Gastrocnemius medialis (tissue), 4 donors: ENCODE measurements around the gene SCD5. TPM values are rescaled to one million over a fixed set of nuclear protein-coding genes. Genes with fewer than 3 reads are reported as not detected.
A peak's percentile ranks its signal among the peaks of the same experiment; 100 is the strongest.
"Not testable (repeated sequence)": the region's sequence is repeated elsewhere in the genome, so short reads cannot be mapped to it uniquely, and the experiment has no call there.

Experiments
- ATAC-seq, 2 donors: fragments of 150-250 bp; one replicate each; pipeline ENCODE4 v1.9.1; 2016
- DNase-seq, 2 donors: peaks; one replicate each; pipeline ENCODE4 v3.0.0-alpha.2; 2019
- H3K27ac ChIP-seq, 4 donors: fragments of 200-600 bp; sonication (generic); 1 replicate in 1 of 4; 2 replicates in 3 of 4; pipeline ENCODE4 v1.5.1; 2016 to 2018; ENCODE audit warnings: mild to moderate bottlenecking in 2 of 4, moderate library complexity in 1 of 4
- H3K27me3 ChIP-seq, 3 donors: fragments of 200-600 bp; sonication (generic) in 2 of 3; 1 replicate in 1 of 3; 2 replicates in 2 of 3; pipeline versions ENCODE4 v1.5.1 to v1.6.0; 2016 to 2019; ENCODE audit warnings: mild to moderate bottlenecking in 1 of 3, moderate library complexity in 1 of 3
- H3K36me3 ChIP-seq, 2 donors: fragments of 200-600 bp; sonication (generic) in 1 of 2; one replicate each; pipeline ENCODE4 v1.5.1; 2017 to 2018
- H3K4me1 ChIP-seq, 2 donors: fragments of 200-600 bp; sonication (generic) in 1 of 2; one replicate each; pipeline ENCODE4 v1.5.1; 2016 to 2017; ENCODE audit warnings: mild to moderate bottlenecking in 2 of 2
- H3K4me3 ChIP-seq, 4 donors: fragments of 200-600 bp; sonication (generic) in 3 of 4; 1 replicate in 1 of 4; 2 replicates in 3 of 4; pipeline ENCODE4 v1.5.1; 2016 to 2019; ENCODE audit warnings: mild to moderate bottlenecking in 2 of 4
- H3K9me3 ChIP-seq, 3 donors: fragments of 200-600 bp; sonication (generic) in 2 of 3; 1 replicate in 1 of 3; 2 replicates in 2 of 3; pipeline ENCODE4 v1.5.1; 2016 to 2019
- CTCF ChIP-seq, 5 experiments: fragments of 450-650 bp in 3 of 5; fragments of 200-600 bp in 2 of 5; sonication (generic) in 2 of 5; IDR thresholded peaks in 4 of 5; conservative IDR thresholded peaks in 1 of 5; 1 replicate in 4 of 5; 2 replicates in 1 of 5; pipeline ENCODE4 v1.5.1; 2016 to 2019; ENCODE audit warnings: antibody characterized with exemption in 5 of 5, mild to moderate bottlenecking in 3 of 5, moderate library complexity in 3 of 5
- POLR2A ChIP-seq, 2 donors: fragments of 450-650 bp; IDR thresholded peaks; one replicate each; pipeline ENCODE4 v1.6.1; 2017; ENCODE audit warnings: antibody characterized with exemption in 2 of 2, mild to moderate bottlenecking in 2 of 2, moderate library complexity in 2 of 2
- in situ Hi-C, 4 donors: fragments of 200-750 bp; cut with MboI; loops; one replicate each; pipeline versions ENCODE4 v1.15.0 to v1.8.0; 2017; ENCODE audit warnings: low sequenced_read_pairs in 4 of 4
- intact Hi-C: fragments of 100-400 bp; cut with DNase I; formaldehyde crosslinking; loops from one replicate; pipeline ENCODE4 v1.15.1; 2023; ENCODE audit warnings: low total_unique reads
- total RNA-seq, 4 donors: library from RNA; depleted of rRNA; stranded (reverse); fragments of >200 nt; gene quantifications; one replicate each; pipeline versions ENCODE4 v1.1.0 to v1.2.3, GENCODE V29; 2016

SCD5 gene
- total RNA-seq, result 1 to 10 TPM in 3 of 4 donors, under 1 TPM in 1; 0.68 to 2.4 (median 1.4) TPM

- DNase-seq, result peak in 1 of 2 donors; percentile 12
- Histone ChIP-seq H3K27me3 (peaks cover 7 to 13% (median 12%) of the 10 kb centered on the region in 3 donors), H3K9me3 (no peaks in the 10 kb centered on the region), H3K36me3 (no peaks in the 10 kb centered on the region), H3K4me1 (peaks cover 0 to 17% of the 10 kb centered on the region in 2 donors), H3K4me3 (peak within 1 kb of the TSS; percentile 66 to 88 (median 68)), H3K27ac (peak within 1 kb of the TSS in 1 of 4 donors; percentile 2)
- intact Hi-C loops (no loop called here), in situ Hi-C loops (no loop called here)
- ATAC-seq, result peak; percentile 32 to 39
- TF ChIP-seq CTCF (IDR thresholded peaks at IDR 0.05 in 4 of 5, conservative IDR thresholded peaks at IDR 0.05 in 1 of 5) (no peak), POLR2A (IDR thresholded peaks at IDR 0.05) (no peak)
These were observed at the start of gene SCD5 for GRCh38 chr4:82798168-82799005. Gene SCD5, minus strand, starts transcription at chr4:82798796. Its CDS starts 259 bp downstream, at chr4:82798537.

GRCh38 chr4:82842593-82842992 lies 44.0 kb upstream of the SCD5 start:
- intact Hi-C loops, result no loop called here
- Histone ChIP-seq H3K9me3 (no peaks in the 10 kb centered on the region), H3K36me3 (peaks cover 3 to 86% of the 10 kb centered on the region in 2 donors), H3K27me3 (no peaks in the 10 kb centered on the region), H3K4me3 (no peak overlapping the region), H3K4me1 (no peaks in the 10 kb centered on the region), H3K27ac (no peak overlapping the region)
- in situ Hi-C loops, result loop anchor here in 1 of 4 donors (25.0 kb wide), 1 partner anchor 420 kb away; no protein-coding TSS in a partner anchor
- no peak for DNase-seq
- TF ChIP-seq CTCF (IDR thresholded peaks at IDR 0.05 in 4 of 5, conservative IDR thresholded peaks at IDR 0.05 in 1 of 5) (no peak), POLR2A (IDR thresholded peaks at IDR 0.05) (no peak)
- ATAC-seq, result no peak

GRCh38 chr4:82839624-82840023 lies 41.0 kb upstream of the SCD5 start:
- Histone ChIP-seq H3K4me1 (peaks cover 0 to 5% of the 10 kb centered on the region in 2 donors), H3K4me3 (no peak overlapping the region), H3K27me3 (no peaks in the 10 kb centered on the region), H3K36me3 (peaks cover 3 to 79% of the 10 kb centered on the region in 2 donors), H3K9me3 (no peaks in the 10 kb centered on the region), H3K27ac (no peak overlapping the region)
- ATAC-seq (no peak), DNase-seq (no peak)
- in situ Hi-C loops, result loop anchor here in 1 of 4 donors (25.0 kb wide), 1 partner anchor 423 kb away; no protein-coding TSS in a partner anchor
- intact Hi-C loops, result loop anchor here (10.0 kb wide), 1 partner anchor 445 kb away; the partner anchor contains the start of gene COQ2
- no peak for TF ChIP-seq POLR2A (IDR thresholded peaks at IDR 0.05)
- no peak for TF ChIP-seq CTCF (IDR thresholded peaks at IDR 0.05 in 4 of 5, conservative IDR thresholded peaks at IDR 0.05 in 1 of 5)

GRCh38 chr4:82833696-82834313 lies 35.2 kb upstream of the SCD5 start:
- Histone ChIP-seq H3K36me3 (peaks cover 2 to 44% of the 10 kb centered on the region in 2 donors), H3K9me3 (no peaks in the 10 kb centered on the region), H3K27ac (peak overlapping the region; percentile 70 to 84 (median 80)), H3K4me1 (peaks cover 10 to 26% of the 10 kb centered on the region in 2 donors), H3K4me3 (no peak overlapping the region), H3K27me3 (no peaks in the 10 kb centered on the region)
- intact Hi-C loops (loop anchor here (5.0 to 10.0 kb wide), 2 partner anchors 58 to 451 kb away; partner anchors contain the start of genes COQ2 and SEC31A), in situ Hi-C loops (loop anchor here in 1 of 4 donors (25.0 kb wide), 1 partner anchor 428 kb away; no protein-coding TSS in a partner anchor)
- DNase-seq (peak; percentile 14 to 53), ATAC-seq (peak; percentile 100)
- TF ChIP-seq POLR2A (IDR thresholded peaks at IDR 0.05), result no peak
- no peak for TF ChIP-seq CTCF (IDR thresholded peaks at IDR 0.05 in 4 of 5, conservative IDR thresholded peaks at IDR 0.05 in 1 of 5)

- not testable (repeated sequence) for H3K4me3 ChIP-seq, H3K27me3 ChIP-seq, DNase-seq, ATAC-seq, H3K9me3 ChIP-seq
- H3K4me1 ChIP-seq, result peaks cover 10 to 26% of the 10 kb centered on the region in 2 donors
- H3K27ac ChIP-seq, result peak overlapping the region; percentile 70 to 84 (median 80)
- peaks cover 2 to 44% of the 10 kb centered on the region in 2 donors for H3K36me3 ChIP-seq
- intact Hi-C loops (loop anchor here (5.0 to 10.0 kb wide), 2 partner anchors 59 to 452 kb away; partner anchors contain the start of genes COQ2 and SEC31A), in situ Hi-C loops (loop anchor here in 1 of 4 donors (25.0 kb wide), 1 partner anchor 429 kb away; no protein-coding TSS in a partner anchor)
These were observed 34.5 kb upstream of the SCD5 start for GRCh38 chr4:82833060-82833459.
